ENCODE data around the gene ERC1.

The ERC1 gene

GRCh38 chr12:1501001-1501400 is 510.0 kb downstream of the ERC1 start:
- no peak overlapping the region for H3K27ac ChIP-seq (ENCODE audit: low read length, poor library complexity, severe bottlenecking)
- DNase-seq: no peak
- H3K36me3 ChIP-seq (ENCODE audit: control insufficient read depth in 1 of 2, insufficient read depth in 2 of 2, low read depth in 1 of 2, low read length in 2 of 2): peaks cover 0 to 18% of the 10 kb centered on the region in 2 experiments
- H2BK5ac ChIP-seq (ENCODE audit: low read depth, low read length, poor library complexity, severe bottlenecking): no peak overlapping the region
- peak overlapping the region in 1 of 2 experiments; percentile 82 for H2BK12ac ChIP-seq (ENCODE audit: low read length in 2 of 2)
- no peaks in the 10 kb centered on the region for H3K27me3 ChIP-seq (ENCODE audit: control insufficient read depth in 1 of 2, insufficient read depth in 1 of 2, low read length in 2 of 2)
- no peaks in the 10 kb centered on the region for H3K9me3 ChIP-seq (ENCODE audit: control insufficient read depth, low read length)
- H3K9ac ChIP-seq (ENCODE audit: low read length): no peak overlapping the region
- H3K18ac ChIP-seq (ENCODE audit: low read depth in 1 of 2, low read length in 2 of 2): peak overlapping the region; percentile 28 to 41
- peak overlapping the region in 1 of 2 experiments; percentile 20 for H3K4ac ChIP-seq (ENCODE audit: low read depth in 1 of 2, low read length in 2 of 2)
- no peak overlapping the region for H2AFZ ChIP-seq (ENCODE audit: low read depth, low read length)
- 87% methylated on average over 8 of the region's 10 CpGs for WGBS
- no peak overlapping the region for H4K91ac ChIP-seq (ENCODE audit: low read length)
- no peak overlapping the region for H3K4me2 ChIP-seq (ENCODE audit: low read length, poor library complexity, severe bottlenecking)
- no peak overlapping the region for H3K4me3 ChIP-seq (ENCODE audit: insufficient read depth in 1 of 2, low read depth in 1 of 2, low read length in 2 of 2)
- peak overlapping the region; percentile 29 for H4K8ac ChIP-seq (ENCODE audit: low read length)
- H3K79me1 ChIP-seq (replicated peaks; ENCODE audit: low read length, poor library complexity, severe bottlenecking): no peaks in the 10 kb centered on the region
- H2AK5ac ChIP-seq (ENCODE audit: low read length, severe bottlenecking): no peak overlapping the region
- H2BK120ac ChIP-seq (ENCODE audit: low read depth, low read length): no peak overlapping the region
- no peak overlapping the region for H3K23ac ChIP-seq (ENCODE audit: low read length in 2 of 2)
- no peak overlapping the region for H3K14ac ChIP-seq (ENCODE audit: low read length in 2 of 2)
- H3K4me1 ChIP-seq (ENCODE audit: control insufficient read depth, insufficient read depth, low read depth, low read length): peaks cover 31% of the 10 kb centered on the region
- H2BK15ac ChIP-seq (ENCODE audit: low read depth, poor library complexity, severe bottlenecking): no peak overlapping the region

- Histone ChIP-seq H3K4me2 (ENCODE audit: low read length, poor library complexity, severe bottlenecking) (no peak overlapping the region), H2AK5ac (ENCODE audit: low read length, severe bottlenecking) (no peak overlapping the region), H3K27me3 (ENCODE audit: control insufficient read depth in 1 of 2, insufficient read depth in 1 of 2, low read length in 2 of 2) (no peaks in the 10 kb centered on the region), H3K27ac (ENCODE audit: low read length, poor library complexity, severe bottlenecking) (no peak overlapping the region), H3K4me3 (ENCODE audit: insufficient read depth in 1 of 2, low read depth in 1 of 2, low read length in 2 of 2) (no peak overlapping the region), H3K23ac (ENCODE audit: low read length in 2 of 2) (no peak overlapping the region), H4K8ac (ENCODE audit: low read length) (no peak overlapping the region), H3K18ac (ENCODE audit: low read depth in 1 of 2, low read length in 2 of 2) (no peak overlapping the region), H3K36me3 (ENCODE audit: control insufficient read depth in 1 of 2, insufficient read depth in 2 of 2, low read depth in 1 of 2, low read length in 2 of 2) (peaks cover 0 to 18% of the 10 kb centered on the region in 2 experiments), H2BK15ac (ENCODE audit: low read depth, poor library complexity, severe bottlenecking) (no peak overlapping the region), H2BK12ac (ENCODE audit: low read length in 2 of 2) (no peak overlapping the region), H3K9me3 (ENCODE audit: control insufficient read depth, low read length) (no peaks in the 10 kb centered on the region), H3K79me1 (replicated peaks; ENCODE audit: low read length, poor library complexity, severe bottlenecking) (no peaks in the 10 kb centered on the region), H2AFZ (ENCODE audit: low read depth, low read length) (no peak overlapping the region), H3K14ac (ENCODE audit: low read length in 2 of 2) (no peak overlapping the region), H3K4ac (ENCODE audit: low read depth in 1 of 2, low read length in 2 of 2) (no peak overlapping the region), H4K91ac (ENCODE audit: low read length) (no peak overlapping the region), H3K9ac (ENCODE audit: low read length) (no peak overlapping the region), H3K4me1 (ENCODE audit: control insufficient read depth, insufficient read depth, low read depth, low read length) (peaks cover 26% of the 10 kb centered on the region), H2BK120ac (ENCODE audit: low read depth, low read length) (no peak overlapping the region), H2BK5ac (ENCODE audit: low read depth, low read length, poor library complexity, severe bottlenecking) (no peak overlapping the region)
- 93% methylated on average over 18 of the region's 19 CpGs for WGBS
- DNase-seq: no peak
Measured at GRCh38 chr12:1501695-1502378, 510.8 kb downstream of the ERC1 start.

GRCh38 chr12:1502379-1502720 is 511.3 kb downstream of the ERC1 start:
- Histone ChIP-seq H2BK5ac (ENCODE audit: low read depth, low read length, poor library complexity, severe bottlenecking) (no peak overlapping the region), H3K9ac (ENCODE audit: low read length) (no peak overlapping the region), H2BK120ac (ENCODE audit: low read depth, low read length) (no peak overlapping the region), H3K4me2 (ENCODE audit: low read length, poor library complexity, severe bottlenecking) (no peak overlapping the region), H3K79me1 (replicated peaks; ENCODE audit: low read length, poor library complexity, severe bottlenecking) (no peaks in the 10 kb centered on the region), H2BK15ac (ENCODE audit: low read depth, poor library complexity, severe bottlenecking) (no peak overlapping the region), H3K9me3 (ENCODE audit: control insufficient read depth, low read length) (no peaks in the 10 kb centered on the region), H2AFZ (ENCODE audit: low read depth, low read length) (no peak overlapping the region), H4K91ac (ENCODE audit: low read length) (no peak overlapping the region), H3K4me3 (ENCODE audit: insufficient read depth in 1 of 2, low read depth in 1 of 2, low read length in 2 of 2) (no peak overlapping the region), H2AK5ac (ENCODE audit: low read length, severe bottlenecking) (no peak overlapping the region), H3K27ac (ENCODE audit: low read length, poor library complexity, severe bottlenecking) (no peak overlapping the region), H3K36me3 (ENCODE audit: control insufficient read depth in 1 of 2, insufficient read depth in 2 of 2, low read depth in 1 of 2, low read length in 2 of 2) (peaks cover 0 to 18% of the 10 kb centered on the region in 2 experiments), H3K18ac (ENCODE audit: low read depth in 1 of 2, low read length in 2 of 2) (no peak overlapping the region), H3K4ac (ENCODE audit: low read depth in 1 of 2, low read length in 2 of 2) (no peak overlapping the region), H3K23ac (ENCODE audit: low read length in 2 of 2) (no peak overlapping the region), H3K27me3 (ENCODE audit: control insufficient read depth in 1 of 2, insufficient read depth in 1 of 2, low read length in 2 of 2) (no peaks in the 10 kb centered on the region), H2BK12ac (ENCODE audit: low read length in 2 of 2) (no peak overlapping the region), H3K14ac (ENCODE audit: low read length in 2 of 2) (no peak overlapping the region), H4K8ac (ENCODE audit: low read length) (no peak overlapping the region), H3K4me1 (ENCODE audit: control insufficient read depth, insufficient read depth, low read depth, low read length) (peaks cover 22% of the 10 kb centered on the region)
- WGBS: 71% methylated on average over 4 of the region's 6 CpGs
- no peak for DNase-seq

- no peak overlapping the region for H3K23ac ChIP-seq (ENCODE audit: low read length in 2 of 2)
- no peak overlapping the region for H3K4me2 ChIP-seq (ENCODE audit: low read length, poor library complexity, severe bottlenecking)
- 91% methylated on average over 13 of the region's 13 CpGs for WGBS
- H3K9ac ChIP-seq (ENCODE audit: low read length): peak overlapping the region; percentile 26
- H2BK5ac ChIP-seq (ENCODE audit: low read depth, low read length, poor library complexity, severe bottlenecking): no peak overlapping the region
- H3K36me3 ChIP-seq (ENCODE audit: control insufficient read depth in 1 of 2, insufficient read depth in 2 of 2, low read depth in 1 of 2, low read length in 2 of 2): peaks cover 0 to 18% of the 10 kb centered on the region in 2 experiments
- no peak overlapping the region for H3K4me3 ChIP-seq (ENCODE audit: insufficient read depth in 1 of 2, low read depth in 1 of 2, low read length in 2 of 2)
- no peak overlapping the region for H4K8ac ChIP-seq (ENCODE audit: low read length)
- no peak overlapping the region for H3K14ac ChIP-seq (ENCODE audit: low read length in 2 of 2)
- no peak for DNase-seq
- H2AK5ac ChIP-seq (ENCODE audit: low read length, severe bottlenecking): no peak overlapping the region
- H3K27me3 ChIP-seq (ENCODE audit: control insufficient read depth in 1 of 2, insufficient read depth in 1 of 2, low read length in 2 of 2): no peaks in the 10 kb centered on the region
- H2AFZ ChIP-seq (ENCODE audit: low read depth, low read length): no peak overlapping the region
- no peaks in the 10 kb centered on the region for H3K9me3 ChIP-seq (ENCODE audit: control insufficient read depth, low read length)
- no peak overlapping the region for H3K18ac ChIP-seq (ENCODE audit: low read depth in 1 of 2, low read length in 2 of 2)
- H3K4me1 ChIP-seq (ENCODE audit: control insufficient read depth, insufficient read depth, low read depth, low read length): peaks cover 22% of the 10 kb centered on the region
- H4K91ac ChIP-seq (ENCODE audit: low read length): no peak overlapping the region
- peak overlapping the region in 1 of 2 experiments; percentile 30 for H3K4ac ChIP-seq (ENCODE audit: low read depth in 1 of 2, low read length in 2 of 2)
- H3K79me1 ChIP-seq (replicated peaks; ENCODE audit: low read length, poor library complexity, severe bottlenecking): no peaks in the 10 kb centered on the region
- H3K27ac ChIP-seq (ENCODE audit: low read length, poor library complexity, severe bottlenecking): no peak overlapping the region
- H2BK12ac ChIP-seq (ENCODE audit: low read length in 2 of 2): no peak overlapping the region
- H2BK120ac ChIP-seq (ENCODE audit: low read depth, low read length): no peak overlapping the region
- no peak overlapping the region for H2BK15ac ChIP-seq (ENCODE audit: low read depth, poor library complexity, severe bottlenecking)
Measured at GRCh38 chr12:1502831-1503230, 511.8 kb downstream of the ERC1 start.

Data from mesenchymal stem cell (in vitro differentiated cells and primary cell).